D341Med (cell line): ENCODE data around the gene DPF1.
"Not testable (repeated sequence)": the region's sequence is repeated elsewhere in the genome, so short reads cannot be mapped to it uniquely, and the experiment has no call there.

Source experiments
- DNase-seq: peaks from one replicate; pipeline ENCODE4 v3.0.0; 2012; ENCODE audit warnings: low spot score

DPF1 gene

DNA sequence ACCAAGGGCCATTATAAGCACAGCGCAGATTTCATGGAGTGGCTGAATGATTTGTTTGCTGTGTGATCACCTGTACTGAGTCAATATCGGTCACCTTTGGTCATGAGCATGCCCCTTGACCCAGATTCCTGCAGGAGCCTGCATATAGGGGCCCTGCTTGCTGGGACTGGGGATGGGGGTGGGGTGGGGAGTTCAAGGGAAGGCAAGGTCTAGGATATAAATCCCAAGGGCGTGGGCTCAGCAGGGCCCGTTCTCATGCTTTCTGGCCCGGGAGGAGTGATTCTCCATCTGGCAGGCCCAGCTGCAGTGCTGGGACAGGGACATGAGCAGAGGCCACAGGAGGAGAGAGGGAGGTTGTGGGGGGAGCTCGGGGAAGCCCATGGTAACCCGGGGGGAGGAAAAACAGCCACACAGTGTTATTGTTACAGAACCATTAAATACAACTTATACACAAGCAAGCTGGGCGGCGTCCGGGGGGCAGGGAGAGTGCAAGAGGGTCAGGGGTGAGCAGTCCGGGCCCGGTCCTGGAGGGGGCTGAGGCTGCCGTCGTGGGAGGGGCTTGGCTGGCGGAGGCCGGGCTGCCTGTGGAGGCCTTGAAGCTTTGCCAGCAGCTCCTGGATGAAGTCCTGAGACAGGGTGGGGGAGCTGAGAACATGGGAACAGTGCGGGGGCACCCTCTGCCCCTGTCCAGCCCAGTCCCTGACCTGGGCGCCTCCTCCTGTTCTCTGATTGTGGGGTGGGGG, 27.0 kb upstream of the DPF1 start:
- DNase-seq = peak; percentile 60

GRCh38 chr19:38250428-38250820, 26.4 kb upstream of the DPF1 start:
- no peak for DNase-seq

DNA sequence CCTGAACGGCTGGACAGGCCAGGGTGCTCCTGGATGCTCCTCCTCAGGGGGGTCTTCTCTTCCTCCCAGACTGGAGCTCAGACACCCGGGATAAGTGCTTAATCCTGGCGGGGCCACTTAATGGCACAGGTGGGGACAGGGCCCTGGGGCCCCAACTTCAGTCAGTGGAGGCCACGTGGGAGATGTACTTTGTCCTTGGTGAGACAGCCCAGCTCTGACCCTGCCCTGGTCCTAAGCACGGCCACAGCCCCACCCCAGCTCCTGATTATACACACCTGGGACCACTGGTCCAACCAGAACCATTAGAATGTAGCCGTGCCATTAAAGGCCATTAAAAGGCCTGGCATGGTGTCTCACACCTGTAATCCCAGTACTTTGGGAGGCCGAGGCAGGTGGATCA, 24.4 kb upstream of the DPF1 start:
- no peak for DNase-seq

DNA sequence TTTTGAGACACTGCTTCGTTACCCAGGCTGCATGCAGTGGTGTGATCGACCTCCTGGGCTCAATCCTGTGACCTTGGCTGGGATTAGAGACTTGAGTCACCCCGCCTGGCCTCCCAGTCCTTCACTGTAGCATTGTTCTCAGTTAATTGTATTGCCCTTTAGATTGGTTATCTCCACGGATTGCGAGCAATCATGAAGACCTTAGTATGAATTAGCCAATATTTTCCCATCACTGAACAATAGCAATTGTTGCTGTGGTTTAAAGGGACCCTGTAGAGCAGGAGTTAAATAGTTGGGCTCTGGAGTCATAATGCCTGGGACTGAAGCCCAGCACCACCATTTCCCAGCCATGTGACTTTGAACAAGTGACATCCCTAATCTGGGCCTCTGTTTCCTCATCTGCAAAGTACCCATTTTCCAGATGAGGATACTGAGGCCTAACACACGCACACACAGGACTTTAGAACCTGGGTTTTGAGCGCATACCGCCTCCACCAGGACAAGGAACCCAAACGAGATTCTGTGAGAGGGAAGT, 23.8 kb upstream of the DPF1 start:
- no peak for DNase-seq

DNA sequence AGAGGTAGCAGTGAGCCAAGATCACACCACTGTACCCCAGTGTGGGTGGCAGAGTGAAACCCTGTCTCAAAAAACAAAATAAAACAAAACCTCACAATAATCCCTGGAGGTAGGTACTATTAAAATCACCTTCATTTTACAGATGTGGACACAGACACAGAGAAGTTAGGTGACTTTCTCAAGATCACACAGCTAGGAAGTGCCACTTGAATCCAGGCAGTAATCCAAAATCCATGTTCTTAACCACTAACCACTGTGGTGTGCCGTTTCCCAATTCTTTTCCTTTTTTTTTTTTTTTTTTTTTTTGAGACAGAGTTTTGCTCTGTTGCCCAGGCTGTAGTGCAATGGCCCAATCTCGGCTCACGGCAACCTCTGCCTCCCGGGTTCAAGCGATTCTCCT, 23.1 kb upstream of the DPF1 start:
- DNase-seq = no peak

DNA sequence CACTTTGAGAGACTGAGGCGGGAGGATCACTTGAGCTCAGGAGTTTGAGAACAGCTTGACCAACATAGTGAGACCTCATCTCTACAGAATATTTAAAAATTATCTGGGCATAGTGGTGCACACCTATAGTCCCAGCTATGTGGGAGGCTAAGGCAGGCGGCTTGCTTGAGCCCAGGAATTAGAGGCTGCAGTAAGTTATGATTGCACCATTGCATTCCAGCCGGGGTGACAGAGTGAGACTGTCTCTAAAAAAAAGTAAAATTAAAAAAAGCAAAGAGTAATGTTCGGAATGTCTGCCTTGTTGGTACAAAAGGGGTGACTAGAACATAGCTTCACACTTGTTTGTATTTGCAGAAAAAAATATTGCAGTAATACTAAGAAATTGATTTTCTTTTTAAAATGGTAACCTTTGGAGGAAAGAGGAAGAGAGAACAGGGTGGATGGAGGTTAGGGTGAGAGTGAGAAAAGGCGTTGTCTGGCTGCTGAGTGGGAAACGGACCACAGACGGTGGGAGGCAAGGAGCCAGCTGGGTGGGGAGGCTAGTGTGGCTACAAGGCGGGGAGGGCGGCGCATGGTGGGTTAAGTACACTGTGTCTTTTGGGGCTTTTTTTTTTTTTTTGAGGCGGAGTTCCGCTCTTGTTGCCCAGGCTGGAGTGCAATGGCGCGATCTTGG, 21.9 kb upstream of the DPF1 start:
- no peak for DNase-seq

DNA sequence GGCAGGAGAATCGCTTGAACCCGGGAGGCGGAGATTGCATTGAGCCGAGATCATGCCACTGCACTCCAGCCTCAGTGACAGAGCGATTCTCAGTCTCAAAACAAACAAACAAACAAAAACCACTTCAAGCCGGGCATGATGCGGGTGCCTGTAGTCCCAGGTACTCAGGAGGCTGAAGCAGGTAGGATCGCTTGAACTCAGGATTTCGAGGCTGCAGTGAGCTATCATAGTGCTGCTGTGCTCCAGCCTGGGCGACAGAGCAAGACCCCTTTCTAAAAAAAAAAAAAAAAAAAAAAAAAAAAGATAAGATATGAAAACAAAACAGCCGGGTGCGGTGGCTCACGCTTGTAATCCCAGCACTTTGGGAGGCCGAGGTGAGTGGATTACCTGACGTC, 19.3 kb upstream of the DPF1 start:
- DNase-seq = no peak

DNA sequence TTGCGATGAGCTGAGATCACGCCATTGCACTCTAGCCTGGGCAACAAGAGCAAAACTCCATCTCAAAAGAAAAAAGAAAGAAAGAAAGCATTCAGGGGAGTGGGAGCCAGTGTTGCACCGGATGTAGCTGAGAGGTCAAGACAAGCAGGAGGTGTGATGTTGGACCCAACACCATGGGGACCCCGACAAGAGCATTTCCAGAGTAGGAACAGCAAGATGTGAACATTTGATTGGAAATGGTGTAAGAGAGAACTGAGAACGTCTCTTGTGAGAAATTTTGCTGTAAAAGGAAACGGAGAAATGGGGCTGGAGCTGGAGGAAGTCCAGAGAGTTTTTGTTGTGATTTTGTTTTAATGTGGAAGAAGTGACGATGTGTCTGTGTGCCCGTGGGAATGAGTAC, 15.8 kb upstream of the DPF1 start:
- no peak for DNase-seq

GRCh38 chr19:38234615-38235014, 10.6 kb upstream of the DPF1 start:
- DNase-seq = no peak

GRCh38 chr19:38233740-38234251, 9.8 kb upstream of the DPF1 start:
- peak; percentile 84 for DNase-seq

DNA sequence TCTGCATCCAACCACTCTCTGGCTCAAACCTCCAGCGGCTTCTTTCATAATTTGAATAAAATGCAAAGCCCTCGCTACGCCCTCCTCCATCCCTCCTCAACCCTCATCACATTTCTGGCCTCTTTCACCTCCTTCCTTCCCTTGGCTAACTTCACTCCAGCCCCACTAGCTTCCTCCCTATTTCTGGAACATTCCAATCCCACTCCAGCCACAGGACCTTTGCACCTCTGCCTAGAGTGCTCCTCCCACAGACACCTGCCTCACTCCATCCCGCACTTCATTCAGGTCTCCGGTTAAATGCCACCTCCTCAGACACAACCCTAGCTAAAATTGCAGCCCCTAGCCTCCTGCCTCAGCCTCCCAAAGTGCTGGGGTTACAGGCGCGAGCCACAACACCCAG, 7.9 kb upstream of the DPF1 start:
- no peak for DNase-seq

- not testable (repeated sequence) for DNase-seq
Observed at GRCh38 chr19:38230506-38231133, 6.6 kb upstream of the DPF1 start.

DNA sequence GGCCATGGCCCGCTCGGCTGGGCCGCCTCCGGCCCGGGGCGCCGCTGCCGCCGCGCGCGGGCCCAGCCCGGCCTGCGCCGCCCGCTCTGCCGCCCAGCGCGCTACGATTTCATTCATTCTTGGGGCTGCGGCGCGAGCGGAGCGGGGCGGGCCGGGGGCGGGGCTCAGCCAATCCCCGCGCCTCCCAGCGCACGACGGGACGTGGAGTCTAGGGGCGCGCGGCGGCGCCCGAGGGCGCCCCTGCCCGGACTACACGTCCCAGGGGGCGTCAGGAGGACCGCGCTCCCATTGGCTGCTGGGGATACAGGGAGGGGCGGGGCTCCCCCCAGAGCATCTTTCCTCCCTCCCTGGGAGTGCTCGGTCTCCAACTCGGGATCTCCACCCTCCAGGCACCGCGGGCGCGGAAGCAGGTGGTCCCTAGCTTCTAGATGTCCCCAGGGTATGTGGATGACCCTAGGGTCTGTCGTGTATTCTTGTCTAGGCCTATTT, 5.6 kb upstream of the DPF1 start:
- peak; percentile 96 for DNase-seq

DNA sequence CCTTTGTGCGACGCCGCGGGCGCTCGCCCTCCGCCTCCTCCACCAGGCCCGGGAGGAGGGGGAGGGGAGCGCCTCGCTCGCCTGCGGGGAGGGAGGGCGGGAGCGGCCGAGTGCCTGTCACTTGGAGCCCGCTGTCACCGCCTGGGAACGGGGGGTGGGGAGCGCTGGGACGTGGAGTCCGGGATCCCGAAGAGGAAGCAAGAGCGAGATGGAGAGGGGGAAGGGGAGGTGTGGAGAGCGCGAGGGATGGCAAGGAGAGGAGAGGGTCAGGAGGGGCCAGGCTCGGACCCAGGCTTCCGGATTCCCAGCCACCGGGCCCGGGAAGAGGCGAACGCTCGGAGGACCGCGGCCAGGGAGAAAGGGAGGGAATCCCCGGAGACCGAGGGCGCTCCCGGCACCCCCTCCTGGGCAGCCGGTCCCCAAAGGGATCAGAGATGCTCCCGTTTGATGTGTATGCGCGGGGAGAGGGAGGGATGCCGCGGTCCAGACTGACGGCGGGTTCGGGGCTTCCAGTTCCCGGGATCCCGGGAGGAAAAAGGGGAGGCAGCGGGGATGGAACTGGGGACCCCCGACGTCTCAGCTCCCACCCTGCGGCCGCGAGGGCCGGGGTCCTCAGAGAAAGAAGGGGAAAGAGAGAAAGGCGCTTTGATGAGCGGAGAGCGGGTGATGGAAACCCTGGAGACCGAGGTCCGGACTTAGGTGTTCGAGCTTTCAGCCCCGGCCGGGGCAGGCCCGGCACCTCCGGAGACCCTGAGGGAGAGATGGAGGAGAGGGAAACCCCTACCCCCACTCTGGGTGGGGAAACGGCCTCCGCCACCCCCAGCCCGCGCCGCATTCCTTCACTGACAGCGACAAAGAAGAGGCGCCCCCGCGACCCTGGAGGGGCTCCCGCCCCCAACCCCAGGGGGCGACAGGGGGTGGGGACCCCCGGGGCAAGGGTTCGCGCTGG, 4.7 kb upstream of the DPF1 start:
- DNase-seq = no peak

GRCh38 chr19:38228005-38228377, 4.0 kb upstream of the DPF1 start:
- no peak for DNase-seq

- no peak for DNase-seq
Observed at GRCh38 chr19:38227287-38228004, 3.4 kb upstream of the DPF1 start.

DNA sequence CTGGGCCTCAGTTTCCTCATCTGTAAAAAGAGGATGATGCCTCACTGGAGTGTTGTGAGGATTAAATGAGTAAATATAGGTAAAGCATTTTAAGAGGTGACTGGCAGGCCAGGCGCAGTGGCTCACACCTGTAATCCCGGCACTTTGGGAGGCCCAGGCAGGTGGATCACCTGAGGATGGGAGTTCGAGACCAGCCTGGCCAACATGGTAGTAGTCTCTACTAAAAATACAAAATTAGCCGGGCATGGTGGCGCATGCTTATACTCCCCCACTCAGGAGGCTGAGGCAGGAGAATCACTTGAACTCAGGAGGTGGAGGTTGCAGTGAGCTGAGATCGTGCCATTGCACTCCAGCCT, 819 bp upstream of the DPF1 start:
- DNase-seq = not testable (repeated sequence)

- DNase-seq = no peak
Observed at GRCh38 chr19:38223617-38224013, 407 bp downstream of the DPF1 start.

DNA sequence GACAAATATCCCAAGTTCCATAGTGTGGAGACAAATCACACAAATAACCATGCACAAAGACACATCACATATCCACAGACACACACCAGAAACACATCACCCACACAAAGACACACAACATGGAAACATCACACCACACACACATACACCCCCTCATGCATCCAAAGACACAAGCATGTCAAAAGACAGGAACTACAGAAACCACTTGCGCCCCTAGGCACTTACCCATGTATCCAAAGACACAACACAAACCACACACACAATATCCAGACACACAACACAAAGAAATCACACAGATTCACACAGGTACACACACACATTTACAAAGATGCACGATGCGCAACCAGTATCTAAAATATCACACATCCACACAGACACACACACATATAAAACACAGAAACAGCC, 901 bp downstream of the DPF1 start:
- no peak for DNase-seq

GRCh38 chr19:38221919-38222830, 1.8 kb downstream of the DPF1 start:
- no peak for DNase-seq
